ENCODE data around the gene ITPRID2. TPM values are rescaled to one million over a fixed set of nuclear protein-coding genes. Genes with fewer than 3 reads are reported as not detected.
A peak's percentile ranks its signal among the peaks of the same experiment; 100 is the strongest.

Gene ITPRID2
- total RNA-seq = 100 to 1,000 TPM in 1 of 9 donors, 10 to 100 TPM in 8; 40.6 to 103 (median 89.1) TPM
- polyA plus RNA-seq = 10 to 100 TPM; 25.5 to 50.4 (median 30.2) TPM
- long read RNA-seq, donor 1, full-length matches to known transcripts = 7 of 26 reads
- long read RNA-seq, donor 1, partial matches to known transcripts = 19 of 26 reads
- long read RNA-seq, donor 1, other reads (novel, unspliced or antisense) = 0 of 26 reads
- long read RNA-seq, donor 2, full-length matches to known transcripts = 5 of 44 reads
- long read RNA-seq, donor 2, partial matches to known transcripts = 39 of 44 reads
- long read RNA-seq, donor 2, other reads (novel, unspliced or antisense) = 0 of 44 reads
- long read RNA-seq, donor 3, full-length matches to known transcripts = 3 of 22 reads
- long read RNA-seq, donor 3, partial matches to known transcripts = 19 of 22 reads
- long read RNA-seq, donor 3, other reads (novel, unspliced or antisense) = 0 of 22 reads
- long read RNA-seq, donor 4, partial matches to known transcripts = 8 of 11 reads
- long read RNA-seq, donor 4, other reads (novel, unspliced or antisense) = 1 of 11 reads
- long read RNA-seq, donor 5, full-length matches to known transcripts = 35 of 51 reads
- long read RNA-seq, donor 5, partial matches to known transcripts = 6 of 51 reads
- long read RNA-seq, donor 5, other reads (novel, unspliced or antisense) = 10 of 51 reads
- long read RNA-seq, donor 6, full-length matches to known transcripts = 2 of 11 reads
- long read RNA-seq, donor 6, partial matches to known transcripts = 9 of 11 reads
- long read RNA-seq, donor 6, other reads (novel, unspliced or antisense) = 0 of 11 reads
- long read RNA-seq, donor 7 = 0 reads
- long read RNA-seq, donor 8, full-length matches to known transcripts = 6 of 46 reads
- long read RNA-seq, donor 8, partial matches to known transcripts = 40 of 46 reads
- long read RNA-seq, donor 8, other reads (novel, unspliced or antisense) = 0 of 46 reads
- long read RNA-seq, donor 9, full-length matches to known transcripts = 7 of 7 reads
- long read RNA-seq, donor 9, partial matches to known transcripts = 0 of 7 reads
- long read RNA-seq, donor 9, other reads (novel, unspliced or antisense) = 0 of 7 reads
- long read RNA-seq, donor 10, full-length matches to known transcripts = 2 of 2 reads
- long read RNA-seq, donor 10, partial matches to known transcripts = 0 of 2 reads
- long read RNA-seq, donor 10, other reads (novel, unspliced or antisense) = 0 of 2 reads

- 0 to 2% (median 1%) methylated on average over 6 to 58 of the region's 58 CpGs for WGBS, 4 donors
- peak within 1 kb of the TSS; percentile 87 to 99 (median 98) for H3K27ac ChIP-seq
- DNase-seq = peak; percentile 86 to 92 (median 90)
- no peaks in the 10 kb centered on the region for H3K36me3 ChIP-seq (replicated peaks in 1 of 2)
- TF ChIP-seq, protein P1, sequence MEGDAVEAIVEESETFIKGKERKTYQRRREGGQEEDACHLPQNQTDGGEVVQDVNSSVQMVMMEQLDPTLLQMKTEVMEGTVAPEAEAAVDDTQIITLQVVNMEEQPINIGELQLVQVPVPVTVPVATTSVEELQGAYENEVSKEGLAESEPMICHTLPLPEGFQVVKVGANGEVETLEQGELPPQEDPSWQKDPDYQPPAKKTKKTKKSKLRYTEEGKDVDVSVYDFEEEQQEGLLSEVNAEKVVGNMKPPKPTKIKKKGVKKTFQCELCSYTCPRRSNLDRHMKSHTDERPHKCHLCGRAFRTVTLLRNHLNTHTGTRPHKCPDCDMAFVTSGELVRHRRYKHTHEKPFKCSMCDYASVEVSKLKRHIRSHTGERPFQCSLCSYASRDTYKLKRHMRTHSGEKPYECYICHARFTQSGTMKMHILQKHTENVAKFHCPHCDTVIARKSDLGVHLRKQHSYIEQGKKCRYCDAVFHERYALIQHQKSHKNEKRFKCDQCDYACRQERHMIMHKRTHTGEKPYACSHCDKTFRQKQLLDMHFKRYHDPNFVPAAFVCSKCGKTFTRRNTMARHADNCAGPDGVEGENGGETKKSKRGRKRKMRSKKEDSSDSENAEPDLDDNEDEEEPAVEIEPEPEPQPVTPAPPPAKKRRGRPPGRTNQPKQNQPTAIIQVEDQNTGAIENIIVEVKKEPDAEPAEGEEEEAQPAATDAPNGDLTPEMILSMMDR (IDR thresholded peaks at IDR 0.05) = peak in 3 of 6 experiments; percentile 18 to 56 (median 48)
- TF ChIP-seq POLR2A (IDR thresholded peaks at IDR 0.05) = no peak
- H3K27me3 ChIP-seq = no peaks in the 10 kb centered on the region
- intact Hi-C loops (cut with DNase I) = no loop called here
- H3K4me3 ChIP-seq = peak within 1 kb of the TSS; percentile 38 to 90 (median 76)
- H3K9me3 ChIP-seq (replicated peaks in 1 of 3) = no peaks in the 10 kb centered on the region
- peaks cover 10 to 41% of the 10 kb centered on the region in 2 donors for H3K4me1 ChIP-seq (replicated peaks in 1 of 2)
Measured at GRCh38 chr2:181891258-181891965, at the start of gene ITPRID2. Gene ITPRID2, plus strand, starts transcription at chr2:181891730. Its CDS starts 337 bp downstream, at chr2:181892067.

GRCh38 chr2:181844551-181845290 is 46.8 kb upstream of the ITPRID2 start:
- Histone ChIP-seq H3K4me1 (replicated peaks in 1 of 2) (no peaks in the 10 kb centered on the region), H3K27ac (no peak overlapping the region), H3K9me3 (replicated peaks in 1 of 3) (no peaks in the 10 kb centered on the region), H3K27me3 (no peaks in the 10 kb centered on the region), H3K36me3 (replicated peaks in 1 of 2) (no peaks in the 10 kb centered on the region), H3K4me3 (no peak overlapping the region)
- intact Hi-C loops (cut with DNase I) = no loop called here
- DNase-seq = no peak
- no peak for TF ChIP-seq POLR2A (IDR thresholded peaks at IDR 0.05)
- TF ChIP-seq, protein P1 (IDR thresholded peaks at IDR 0.05) = no peak
- WGBS, 4 donors = 86 to 97% (median 94%) methylated on average over 1 of the region's 1 CpG

- intact Hi-C loops (cut with DNase I) = no loop called here
- 75 to 79% (median 78%) methylated on average over 4 of the region's 4 CpGs for WGBS, 4 donors
- Histone ChIP-seq H3K4me3 (no peak overlapping the region), H3K27me3 (no peaks in the 10 kb centered on the region), H3K9me3 (replicated peaks in 1 of 3) (no peaks in the 10 kb centered on the region), H3K4me1 (replicated peaks in 1 of 2) (no peaks in the 10 kb centered on the region), H3K27ac (no peak overlapping the region), H3K36me3 (replicated peaks in 1 of 2) (no peaks in the 10 kb centered on the region)
- TF ChIP-seq POLR2A (IDR thresholded peaks at IDR 0.05) = no peak
- TF ChIP-seq, protein P1 (IDR thresholded peaks at IDR 0.05) = no peak
- no peak for DNase-seq
Measured at GRCh38 chr2:181846399-181847197, 44.9 kb upstream of the ITPRID2 start.

All from adrenal gland (tissue), 19 donors.